HG03064 (cell line): ENCODE results near the gene RIMS1.

Experiments
- ATAC-seq: cut with Tn5 transposase; IDR thresholded peaks from one replicate; pipeline ENCODE4 v1.9.1; 2021; ENCODE audit warnings: low read depth; ENCODE audit not compliant: unreplicated experiment

Gene RIMS1

GRCh38 chr6:71886184-71887005, at the start of gene RIMS1:
TSS of gene RIMS1 (plus strand) at chr6:71886550. CDS start at chr6:71887024, 474 bp downstream.
- ATAC-seq, result peak; percentile 58

- ATAC-seq, result no peak
These were observed 35.1 kb upstream of the RIMS1 start for GRCh38 chr6:71851214-71851613.

GRCh38 chr6:71852948-71853347, 33.4 kb upstream of the RIMS1 start:
- no peak for ATAC-seq

- ATAC-seq, result no peak
These were observed 30.9 kb upstream of the RIMS1 start for GRCh38 chr6:71855406-71855805.

GRCh38 chr6:71879016-71879415, 7.3 kb upstream of the RIMS1 start:
- ATAC-seq, result no peak

- peak; percentile 17 for ATAC-seq
These were observed 825 bp downstream of the RIMS1 start for GRCh38 chr6:71887006-71887743.

- ATAC-seq, result no peak
These were observed 1.4 kb downstream of the RIMS1 start for GRCh38 chr6:71887744-71888230.

GRCh38 chr6:71888756-71889340, 2.5 kb downstream of the RIMS1 start:
- ATAC-seq, result no peak

GRCh38 chr6:71889366-71889765, 3.0 kb downstream of the RIMS1 start:
- no peak for ATAC-seq

- no peak for ATAC-seq
These were observed 6.3 kb downstream of the RIMS1 start for GRCh38 chr6:71892641-71893040.

GRCh38 chr6:71900642-71901041, 14.3 kb downstream of the RIMS1 start:
- no peak for ATAC-seq

- no peak for ATAC-seq
These were observed 15.9 kb downstream of the RIMS1 start for GRCh38 chr6:71902261-71902660.

GRCh38 chr6:71906813-71907212, 20.5 kb downstream of the RIMS1 start:
- ATAC-seq, result no peak

- no peak for ATAC-seq
These were observed 21.9 kb downstream of the RIMS1 start for GRCh38 chr6:71908162-71908765.

GRCh38 chr6:71913444-71914234, 27.3 kb downstream of the RIMS1 start:
- ATAC-seq, result no peak

- ATAC-seq, result no peak
These were observed 42.7 kb downstream of the RIMS1 start for GRCh38 chr6:71929047-71929446.

- ATAC-seq, result no peak
These were observed 47.5 kb downstream of the RIMS1 start for GRCh38 chr6:71933881-71934280.

- ATAC-seq, result no peak
These were observed 79.1 kb downstream of the RIMS1 start for GRCh38 chr6:71965404-71965803.

- ATAC-seq, result no peak
These were observed 81.1 kb downstream of the RIMS1 start for GRCh38 chr6:71967436-71967835.

- no peak for ATAC-seq
These were observed 91.5 kb downstream of the RIMS1 start for GRCh38 chr6:71977884-71978283.
